ENCODE results near the gene ATRNL1. TPM values are rescaled to one million over a fixed set of nuclear protein-coding genes. Genes with fewer than 3 reads are reported as not detected.

ATRNL1 gene
- total and polyA plus RNA-seq, 2 experiments from 2014 or later: not detected

GRCh38 chr10:115572740-115573455 is 479.7 kb downstream of the ATRNL1 start:
- H3K4me1 ChIP-seq (ENCODE audit: insufficient read depth): no peaks in the 10 kb centered on the region

DNA sequence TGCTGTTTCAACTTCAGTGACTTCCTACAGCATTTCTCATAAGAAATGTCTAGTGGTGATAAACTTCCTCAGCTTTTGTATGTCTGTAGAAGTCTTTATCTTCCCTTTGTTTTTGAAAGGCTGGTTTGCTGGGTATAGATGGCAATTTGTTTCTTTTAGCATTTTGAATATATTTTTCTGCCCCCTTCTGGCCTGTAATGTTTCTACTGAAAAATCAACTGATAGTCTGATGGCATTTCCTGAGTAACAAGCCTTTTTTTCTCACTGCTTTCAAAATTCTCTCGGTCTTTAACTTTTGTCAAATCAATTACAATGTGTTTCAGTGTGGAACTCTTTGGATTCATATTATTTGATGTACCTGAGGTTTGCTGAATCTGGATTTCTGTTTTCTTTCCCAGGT is 487.1 kb downstream of the ATRNL1 start:
- Histone ChIP-seq H3F3A (ENCODE audit: insufficient read depth) (no peaks in the 10 kb centered on the region), H3K36me3 (ENCODE audit: low read depth) (no peaks in the 10 kb centered on the region), H3K27me3 (replicated peaks; ENCODE audit: insufficient read depth) (no peaks in the 10 kb centered on the region), H3K9ac (no peak overlapping the region), H3K4me2 (ENCODE audit: unreplicated experiment) (no peak overlapping the region), H3K27ac (no peak overlapping the region), H3K9me3 (ENCODE audit: low read depth) (no peaks in the 10 kb centered on the region), H3K79me2 (ENCODE audit: insufficient read depth) (no peaks in the 10 kb centered on the region), H3K4me3 (no peak overlapping the region), H3K4me1 (ENCODE audit: insufficient read depth) (no peaks in the 10 kb centered on the region), H4K20me1 (ENCODE audit: insufficient read depth) (no peaks in the 10 kb centered on the region), H3K9me2 (ENCODE audit: insufficient read depth) (no peaks in the 10 kb centered on the region; the same call in 1 of the 2 replicates), H2AFZ (no peak overlapping the region)
- DNase-seq: no peak
- 20 to 36% methylated on average over 1 of the region's 1 CpG for WGBS, 2 experiments (ENCODE audit: low coverage in 1 of 2, low lambda C conversion rate in 2 of 2, missing lambda C conversion rate in 2 of 2)
- TF ChIP-seq EZH2 (IDR thresholded peaks at IDR 0.05; ENCODE audit: insufficient read depth, poor library complexity, severe bottlenecking): no peak
- TF ChIP-seq EZH2phosphoT487 (IDR thresholded peaks at IDR 0.05; ENCODE audit: insufficient read depth, low read depth): no peak
- in situ Hi-C loops (cut with MboI): no loop called here

More at GRCh38 chr10:115572740-115573455, 479.7 kb downstream of the ATRNL1 start:
- H3K79me2 ChIP-seq (ENCODE audit: insufficient read depth): no peaks in the 10 kb centered on the region
- no peak overlapping the region for H3K4me3 ChIP-seq
- H2AFZ ChIP-seq: no peak overlapping the region
- H4K20me1 ChIP-seq (ENCODE audit: insufficient read depth): no peaks in the 10 kb centered on the region
- H3K27ac ChIP-seq: no peak overlapping the region
- no peaks in the 10 kb centered on the region for H3K9me2 ChIP-seq (ENCODE audit: insufficient read depth)
- no peak overlapping the region for H3K9ac ChIP-seq
- H3K36me3 ChIP-seq (ENCODE audit: low read depth): no peaks in the 10 kb centered on the region
- no peak overlapping the region for H3K4me2 ChIP-seq (ENCODE audit: unreplicated experiment)
- H3F3A ChIP-seq (ENCODE audit: insufficient read depth): no peaks in the 10 kb centered on the region
- TF ChIP-seq EZH2phosphoT487 (IDR thresholded peaks at IDR 0.05; ENCODE audit: insufficient read depth, low read depth) (no peak), EZH2 (IDR thresholded peaks at IDR 0.05; ENCODE audit: insufficient read depth, poor library complexity, severe bottlenecking) (no peak)
- H3K27me3 ChIP-seq (replicated peaks; ENCODE audit: insufficient read depth): no peaks in the 10 kb centered on the region
- WGBS, 2 experiments (ENCODE audit: low coverage in 1 of 2, low lambda C conversion rate in 2 of 2, missing lambda C conversion rate in 2 of 2): 33 to 39% methylated on average over 7 of the region's 7 CpGs
- no peaks in the 10 kb centered on the region for H3K9me3 ChIP-seq (ENCODE audit: low read depth)
- no peak for DNase-seq
- in situ Hi-C loops (cut with MboI): no loop called here

DNA sequence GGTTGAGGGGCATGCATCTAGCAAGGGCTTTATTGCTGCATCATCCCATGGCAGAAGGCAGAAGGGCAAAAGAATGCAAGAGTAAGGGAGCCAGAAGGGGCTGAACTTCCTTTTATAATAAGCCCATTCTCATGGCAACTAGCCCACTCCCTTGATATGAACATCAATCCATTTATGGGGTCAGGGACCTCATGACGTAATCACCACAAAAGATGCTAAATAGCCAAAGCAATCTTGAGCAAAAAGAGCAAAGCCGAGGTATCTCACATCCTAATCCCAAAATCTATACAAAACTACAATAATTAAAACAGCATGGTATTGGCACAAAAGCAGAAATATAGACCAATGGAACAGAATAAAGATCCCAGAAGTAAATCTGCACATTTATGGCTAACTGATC is 499.9 kb downstream of the ATRNL1 start:
- H2AFZ ChIP-seq: no peak overlapping the region
- no peaks in the 10 kb centered on the region for H3K9me3 ChIP-seq (ENCODE audit: low read depth)
- H3K4me2 ChIP-seq (ENCODE audit: unreplicated experiment): no peak overlapping the region
- H3K27me3 ChIP-seq (replicated peaks; ENCODE audit: insufficient read depth): no peaks in the 10 kb centered on the region
- H3K36me3 ChIP-seq (ENCODE audit: low read depth): no peaks in the 10 kb centered on the region
- no peak for DNase-seq
- H3F3A ChIP-seq (ENCODE audit: insufficient read depth): no peaks in the 10 kb centered on the region
- H3K4me1 ChIP-seq (ENCODE audit: insufficient read depth): no peaks in the 10 kb centered on the region
- 21 to 25% methylated on average over 2 of the region's 2 CpGs for WGBS, 2 experiments (ENCODE audit: low coverage in 1 of 2, low lambda C conversion rate in 2 of 2, missing lambda C conversion rate in 2 of 2)
- no peak overlapping the region for H3K9ac ChIP-seq
- no peaks in the 10 kb centered on the region for H3K9me2 ChIP-seq (ENCODE audit: insufficient read depth)
- no peak overlapping the region for H3K4me3 ChIP-seq
- in situ Hi-C loops (cut with MboI): no loop called here
- no peak overlapping the region for H3K27ac ChIP-seq
- TF ChIP-seq EZH2phosphoT487 (IDR thresholded peaks at IDR 0.05; ENCODE audit: insufficient read depth, low read depth): no peak
- TF ChIP-seq EZH2 (IDR thresholded peaks at IDR 0.05; ENCODE audit: insufficient read depth, poor library complexity, severe bottlenecking): no peak
- H3K79me2 ChIP-seq (ENCODE audit: insufficient read depth): no peaks in the 10 kb centered on the region
- H4K20me1 ChIP-seq (ENCODE audit: insufficient read depth): no peaks in the 10 kb centered on the region

- H3K27me3 ChIP-seq (replicated peaks; ENCODE audit: insufficient read depth): no peaks in the 10 kb centered on the region
- H3F3A ChIP-seq (ENCODE audit: insufficient read depth): no peaks in the 10 kb centered on the region
- no peak overlapping the region for H3K27ac ChIP-seq
- in situ Hi-C loops (cut with MboI): no loop called here
- H3K4me2 ChIP-seq (ENCODE audit: unreplicated experiment): no peak overlapping the region
- H3K4me1 ChIP-seq (ENCODE audit: insufficient read depth): no peaks in the 10 kb centered on the region
- H3K9ac ChIP-seq: no peak overlapping the region
- H3K9me3 ChIP-seq (ENCODE audit: low read depth): no peaks in the 10 kb centered on the region
- no peak overlapping the region for H3K4me3 ChIP-seq
- DNase-seq: no peak
- TF ChIP-seq EZH2 (IDR thresholded peaks at IDR 0.05; ENCODE audit: insufficient read depth, poor library complexity, severe bottlenecking): no peak
- no peak for TF ChIP-seq EZH2phosphoT487 (IDR thresholded peaks at IDR 0.05; ENCODE audit: insufficient read depth, low read depth)
- no peaks in the 10 kb centered on the region for H4K20me1 ChIP-seq (ENCODE audit: insufficient read depth)
- H3K79me2 ChIP-seq (ENCODE audit: insufficient read depth): no peaks in the 10 kb centered on the region
- H2AFZ ChIP-seq: no peak overlapping the region
- H3K36me3 ChIP-seq (ENCODE audit: low read depth): no peaks in the 10 kb centered on the region
- WGBS, 2 experiments (ENCODE audit: low coverage in 1 of 2, low lambda C conversion rate in 2 of 2, missing lambda C conversion rate in 2 of 2): 7 to 11% methylated on average over 2 of the region's 2 CpGs
- no peaks in the 10 kb centered on the region; the same call in 1 of the 2 replicates for H3K9me2 ChIP-seq (ENCODE audit: insufficient read depth)
These were observed 511.5 kb downstream of the ATRNL1 start for GRCh38 chr10:115604627-115605026.
